WERI-Rb-1 (cell line): ENCODE data around the gene LHX8.
A peak's percentile ranks its signal among the peaks of the same experiment; 100 is the strongest.

Experiments
- DNase-seq: peaks from one replicate; pipeline ENCODE4 v3.0.0-alpha.2; 2020
- H3K27ac ChIP-seq: fragments of 250-450 bp; sonication (Bioruptor Pico); 2 replicates; pipeline ENCODE4 v1.5.1; 2020; ENCODE audit warnings: mild to moderate bottlenecking, moderate library complexity
- H3K27me3 ChIP-seq: fragments of 250-450 bp; sonication (Bioruptor Pico); 2 replicates; pipeline ENCODE4 v1.5.1; 2021; ENCODE audit warnings: mild to moderate bottlenecking, low read depth, moderate library complexity; ENCODE audit not compliant: insufficient read depth, severe bottlenecking
- H3K36me3 ChIP-seq: fragments of 250-450 bp; sonication (Bioruptor Pico); 2 replicates; pipeline ENCODE4 v1.5.1; 2020; ENCODE audit warnings: mild to moderate bottlenecking, moderate library complexity
- H3K4me3 ChIP-seq: 2 replicates; pipeline ENCODE4 v1.5.1; 2011; ENCODE audit warnings: low read depth, mild to moderate bottlenecking, control low read depth, low read length
- H3K9me3 ChIP-seq: fragments of 250-450 bp; sonication (Bioruptor Pico); 2 replicates; pipeline ENCODE4 v1.5.1; 2021; ENCODE audit warnings: mild to moderate bottlenecking, moderate library complexity; ENCODE audit not compliant: severe bottlenecking
- CTCF ChIP-seq: IDR thresholded peaks from 2 replicates; pipeline ENCODE4 v1.5.1; 2011; ENCODE audit warnings: low read depth, mild to moderate bottlenecking, control low read depth, inconsistent platforms, low read length

Gene LHX8

GRCh38 chr1:75188892-75189291 is 54.7 kb downstream of the LHX8 start:
- no peak overlapping the region for H3K4me3 ChIP-seq
- DNase-seq, result no peak
- H3K27me3 ChIP-seq, result no peaks in the 10 kb centered on the region
- no peak overlapping the region for H3K27ac ChIP-seq
- H3K36me3 ChIP-seq, result no peaks in the 10 kb centered on the region
- TF ChIP-seq CTCF, result no peak
- no peaks in the 10 kb centered on the region for H3K9me3 ChIP-seq

GRCh38 chr1:75198163-75198562 is 64.0 kb downstream of the LHX8 start:
- Histone ChIP-seq H3K9me3 (no peaks in the 10 kb centered on the region), H3K27ac (no peak overlapping the region), H3K36me3 (no peaks in the 10 kb centered on the region), H3K4me3 (no peak overlapping the region), H3K27me3 (no peaks in the 10 kb centered on the region)
- no peak for TF ChIP-seq CTCF
- no peak for DNase-seq

GRCh38 chr1:75198761-75199160 is 64.6 kb downstream of the LHX8 start:
- Histone ChIP-seq H3K27me3 (no peaks in the 10 kb centered on the region), H3K9me3 (no peaks in the 10 kb centered on the region), H3K27ac (no peak overlapping the region), H3K36me3 (no peaks in the 10 kb centered on the region), H3K4me3 (no peak overlapping the region)
- no peak for DNase-seq
- TF ChIP-seq CTCF, result no peak

GRCh38 chr1:75202751-75203150 is 68.6 kb downstream of the LHX8 start:
- no peaks in the 10 kb centered on the region for H3K36me3 ChIP-seq
- no peak overlapping the region for H3K27ac ChIP-seq
- no peak for DNase-seq
- no peak for TF ChIP-seq CTCF
- no peak overlapping the region for H3K4me3 ChIP-seq
- H3K9me3 ChIP-seq, result no peaks in the 10 kb centered on the region
- no peaks in the 10 kb centered on the region for H3K27me3 ChIP-seq

- H3K27ac ChIP-seq, result no peak overlapping the region
- DNase-seq, result peak; percentile 15
- no peak overlapping the region for H3K4me3 ChIP-seq
- no peaks in the 10 kb centered on the region for H3K9me3 ChIP-seq
- no peaks in the 10 kb centered on the region for H3K36me3 ChIP-seq
- no peaks in the 10 kb centered on the region for H3K27me3 ChIP-seq
- peak; percentile 61 for TF ChIP-seq CTCF
Measured at GRCh38 chr1:75203415-75204277, 69.5 kb downstream of the LHX8 start.

- Histone ChIP-seq H3K9me3 (no peaks in the 10 kb centered on the region), H3K27me3 (no peaks in the 10 kb centered on the region), H3K27ac (no peak overlapping the region), H3K36me3 (no peaks in the 10 kb centered on the region), H3K4me3 (no peak overlapping the region)
- DNase-seq, result no peak
- TF ChIP-seq CTCF, result no peak
Measured at GRCh38 chr1:75208862-75209261, 74.7 kb downstream of the LHX8 start.
